ENCODE data around the gene ABCB10. TPM values are rescaled to one million over a fixed set of nuclear protein-coding genes. Genes with fewer than 3 reads are reported as not detected.
"Not testable (repeated sequence)": the region's sequence is repeated elsewhere in the genome, so short reads cannot be mapped to it uniquely, and the experiment has no call there.

The ABCB10 gene
- polyA plus RNA-seq, 3 donors = 18.3 to 18.7 (median 18.5) TPM

DNA sequence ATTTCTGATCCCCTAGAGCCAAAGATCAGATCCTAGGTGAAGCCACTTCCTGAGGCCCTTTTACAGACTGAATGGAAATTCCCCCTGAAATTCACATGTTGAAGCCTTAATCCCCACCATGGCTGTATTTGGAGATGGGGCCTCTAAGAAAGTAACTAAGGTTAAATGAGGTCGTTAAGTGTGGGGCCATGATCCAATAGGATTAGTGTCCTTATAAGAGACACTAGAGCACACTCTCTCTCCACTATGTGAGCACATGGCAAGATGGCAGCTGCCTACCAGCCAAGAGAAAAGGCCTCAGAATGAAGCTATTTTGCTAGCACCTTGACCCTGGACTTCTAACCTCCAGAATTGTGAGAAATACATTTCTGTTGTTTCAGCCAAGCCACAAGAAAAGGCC is 13.9 kb downstream of the ABCB10 start:
- no peak for DNase-seq

DNA sequence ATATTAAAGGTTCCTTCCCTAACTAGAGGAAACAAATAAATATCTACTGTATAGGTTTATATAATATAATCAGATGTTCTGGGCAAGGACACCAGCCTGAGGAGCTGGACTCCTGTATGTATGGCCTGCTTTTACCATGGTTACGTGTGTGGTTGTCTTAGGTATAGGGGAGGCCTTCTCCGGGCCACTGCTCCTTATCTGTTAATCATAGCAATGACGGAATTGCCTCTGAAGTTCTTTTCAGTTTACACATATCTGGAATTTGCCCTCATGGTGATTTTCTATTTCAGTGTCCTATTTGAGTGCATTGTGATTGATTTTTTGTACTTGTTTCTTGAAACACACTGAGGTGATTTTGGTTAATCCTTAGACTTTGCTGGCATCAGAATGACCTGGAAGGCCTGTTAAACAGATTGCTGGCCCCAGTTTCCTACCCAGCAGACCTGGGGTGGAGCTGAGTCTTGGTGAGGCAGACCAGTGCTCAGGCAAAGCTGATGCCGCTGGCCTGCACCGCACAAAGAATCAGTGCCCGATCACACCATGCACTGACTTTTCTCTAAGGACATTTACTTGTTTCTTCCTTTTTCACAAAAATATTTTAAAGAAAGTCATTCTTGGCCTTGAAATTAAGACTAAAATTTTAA is 18.5 kb downstream of the ABCB10 start:
- no peak for DNase-seq

DNA sequence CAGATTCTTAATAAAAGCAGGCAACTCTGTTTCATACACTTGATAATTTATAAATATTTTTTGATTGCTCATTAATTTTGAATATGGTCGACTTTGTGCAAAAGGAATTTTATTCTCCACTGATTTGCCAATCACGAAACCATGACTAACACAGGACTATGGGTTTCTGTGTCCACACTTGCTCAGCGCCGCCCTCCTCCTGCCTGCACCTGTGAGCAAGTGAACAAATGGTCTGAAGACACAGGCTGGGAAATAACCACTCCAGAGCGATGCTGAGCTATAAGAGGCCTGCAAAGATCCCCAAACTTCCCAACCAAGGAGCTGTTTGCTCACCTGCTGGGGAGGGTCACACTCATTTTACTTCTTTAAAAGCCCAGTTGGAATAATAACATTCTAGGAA is 19.6 kb downstream of the ABCB10 start:
- DNase-seq = no peak

DNA sequence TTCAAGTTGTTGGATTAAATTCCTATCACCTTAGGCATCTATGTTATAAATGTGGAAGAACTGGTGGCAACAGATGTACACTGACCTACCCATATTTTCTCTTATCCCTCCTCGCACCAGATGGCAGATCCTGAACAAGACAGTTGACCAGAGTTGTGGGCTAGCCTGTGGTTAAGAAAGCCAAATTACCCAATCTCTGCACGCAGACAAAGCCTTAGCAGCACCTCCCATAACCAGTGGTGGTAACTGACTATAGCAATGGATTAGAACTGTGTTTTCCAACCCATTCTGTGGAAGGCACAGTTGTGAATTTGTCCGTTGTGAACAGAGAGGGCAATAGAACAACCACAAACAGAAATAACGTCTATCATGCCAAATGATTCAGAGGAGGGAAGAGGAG is 20.6 kb downstream of the ABCB10 start:
- DNase-seq = no peak

DNA sequence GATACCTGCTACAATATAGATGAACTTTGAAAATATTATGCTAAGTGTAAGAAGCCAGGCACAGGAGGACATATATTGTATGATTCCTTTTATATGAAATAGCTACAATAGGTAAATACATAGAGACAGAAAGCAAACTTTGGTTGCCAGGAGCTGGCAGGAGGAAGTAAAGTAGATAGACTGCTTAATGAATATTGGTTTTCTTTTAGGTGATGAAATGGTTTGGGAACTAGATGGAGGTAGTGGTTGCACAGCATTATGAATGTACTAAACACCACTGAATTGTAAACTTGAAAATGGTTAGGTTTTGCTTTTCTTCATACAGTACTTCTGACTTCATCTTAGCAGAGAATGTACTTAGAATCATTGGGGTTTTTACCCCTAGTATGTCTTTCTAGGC is 21.5 kb downstream of the ABCB10 start:
- no peak for DNase-seq

DNA sequence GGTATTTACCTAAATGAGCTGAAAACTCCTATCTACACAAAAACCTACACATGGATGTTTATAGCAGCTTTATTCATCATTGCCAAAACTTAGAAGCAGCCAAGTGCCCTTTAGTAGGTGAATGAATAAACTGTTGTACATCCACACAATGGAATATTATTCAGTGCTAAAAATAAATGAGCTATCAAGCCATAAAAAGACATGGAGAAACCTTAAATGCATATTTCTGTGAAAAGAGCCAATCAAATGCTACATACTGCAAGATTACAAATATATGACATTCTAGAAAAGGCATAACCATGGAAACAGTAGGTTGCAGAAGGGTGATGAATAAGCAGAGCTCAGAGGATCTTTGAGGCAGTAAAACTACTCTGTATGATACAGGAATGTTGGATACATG is 23.3 kb downstream of the ABCB10 start:
- DNase-seq = no peak

DNA sequence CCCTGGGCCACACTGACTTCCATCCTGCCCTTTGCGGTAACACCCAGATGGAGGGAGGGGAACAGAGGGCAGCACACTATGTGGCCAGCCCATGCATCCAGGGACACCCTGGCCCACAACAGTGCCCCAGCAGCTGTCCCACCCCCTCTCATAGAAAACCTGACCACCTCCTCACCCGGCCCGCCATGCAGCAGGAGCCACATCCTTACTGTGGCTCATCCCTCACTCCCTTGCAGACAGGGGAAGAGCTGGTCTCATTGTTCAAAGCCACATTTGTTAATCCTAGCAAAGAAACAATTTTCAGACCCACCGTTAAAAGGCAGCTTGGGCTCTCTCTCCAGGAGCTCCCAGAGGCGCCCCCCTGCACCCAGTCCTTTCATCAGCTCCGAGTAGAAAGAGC is 27.2 kb downstream of the ABCB10 start:
- no peak for DNase-seq

DNA sequence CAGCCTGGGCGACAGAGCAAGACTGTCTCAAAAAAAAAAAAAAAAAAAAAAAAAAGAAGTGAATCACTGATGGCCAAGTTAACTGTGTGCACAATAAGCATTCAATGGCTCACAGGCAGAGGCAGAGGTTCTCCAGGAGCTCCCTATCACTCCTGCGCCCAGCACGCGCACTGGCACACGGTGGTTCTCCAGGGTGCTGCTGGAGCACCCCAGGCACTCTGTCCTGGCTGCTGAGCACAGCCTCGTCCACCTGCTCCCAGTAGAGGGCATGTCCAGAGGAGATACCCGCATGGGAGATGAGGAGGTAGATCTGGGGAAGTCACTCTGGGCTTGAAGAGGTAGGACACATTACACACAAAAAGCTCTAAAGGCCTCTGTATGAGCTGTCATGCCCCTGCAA is 28.9 kb downstream of the ABCB10 start:
- DNase-seq = no peak

DNA sequence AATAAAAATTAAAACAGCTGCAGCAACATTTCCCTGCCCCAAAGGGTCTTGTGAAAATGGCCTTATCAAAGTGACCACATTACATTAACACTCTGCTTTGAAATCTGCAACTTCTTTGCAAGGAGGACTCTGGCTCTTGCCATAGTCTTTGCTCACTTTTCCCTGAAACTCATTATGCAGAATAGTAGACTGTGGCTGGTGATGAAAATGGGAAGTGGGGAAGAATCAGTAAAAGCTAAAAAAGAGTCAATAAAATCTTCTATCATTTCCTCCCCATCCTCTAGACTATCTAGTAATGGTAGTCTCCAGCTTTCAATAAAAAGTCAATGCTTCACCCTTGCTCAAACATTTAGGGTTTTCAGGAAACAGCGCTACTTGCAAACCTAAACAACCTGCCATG is 31.8 kb downstream of the ABCB10 start:
- DNase-seq = no peak

DNA sequence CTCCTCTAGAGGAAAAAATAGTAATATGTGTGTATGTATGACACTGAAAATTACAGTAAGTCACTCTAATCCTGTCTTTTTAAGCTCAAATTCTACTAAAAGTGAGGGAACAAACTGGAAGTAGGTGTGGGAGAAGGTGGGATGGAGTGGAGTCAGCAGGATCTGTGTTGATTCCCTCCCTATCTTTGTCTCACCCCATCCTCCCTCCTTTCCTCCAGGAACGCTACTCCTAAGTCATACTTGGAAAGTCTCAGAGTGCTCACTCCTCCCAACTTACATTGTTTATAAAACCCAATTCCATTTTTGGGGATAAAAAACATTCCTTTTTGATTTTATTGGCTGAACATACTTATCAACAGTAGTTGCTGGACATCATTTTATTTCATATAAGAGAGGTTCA is 35.5 kb downstream of the ABCB10 start:
- no peak for DNase-seq

DNA sequence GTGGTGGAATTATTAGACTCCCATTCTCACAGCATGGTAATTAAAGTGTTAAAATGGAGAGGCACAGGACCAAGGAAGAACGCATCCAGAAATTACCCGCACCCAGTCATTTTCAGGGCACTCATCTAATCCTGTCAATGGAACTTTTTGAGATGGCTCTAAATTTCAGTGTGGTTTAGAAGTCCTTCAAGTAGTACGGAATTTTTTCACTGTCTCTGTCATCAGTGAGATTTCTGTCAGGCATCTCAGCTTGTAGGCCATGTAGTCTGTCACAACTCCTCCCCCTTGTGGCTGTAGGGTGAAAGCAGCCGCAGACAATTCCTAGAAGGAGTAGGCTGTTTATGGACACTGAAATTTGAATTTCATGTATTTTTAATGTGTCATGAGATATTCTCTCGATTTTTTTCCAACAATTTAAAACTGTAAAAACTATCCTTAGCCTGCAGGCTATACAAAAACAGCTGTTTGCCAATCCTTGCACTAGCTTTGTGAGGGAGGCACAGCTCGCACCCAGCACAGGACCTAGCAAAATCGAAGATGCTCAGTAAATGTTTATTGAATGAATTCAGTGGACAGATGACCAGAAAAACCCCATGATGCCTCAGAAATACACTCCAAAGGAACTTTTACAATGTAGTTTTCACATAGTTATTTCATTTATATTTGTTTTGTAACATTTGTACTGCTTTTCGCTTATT is 43.8 kb downstream of the ABCB10 start:
- DNase-seq = peak; percentile 57

DNA sequence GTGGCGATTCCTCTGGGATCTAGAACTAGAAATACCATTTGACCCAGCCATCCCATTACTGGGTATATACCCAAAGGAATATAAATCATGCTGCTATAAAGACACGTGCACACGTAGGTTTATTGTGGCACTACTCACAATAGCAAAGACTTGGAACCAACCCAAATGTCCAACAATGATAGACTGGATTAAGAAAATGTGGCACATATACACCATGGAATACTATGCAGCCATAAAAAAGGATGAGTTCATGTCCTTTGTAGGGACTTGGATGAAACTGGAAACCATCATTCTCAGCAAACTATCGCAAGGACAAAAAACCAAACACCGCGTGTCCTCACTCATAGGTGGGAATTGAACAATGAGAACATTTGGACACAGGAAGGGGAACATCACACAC is 46.9 kb downstream of the ABCB10 start:
- not testable (repeated sequence) for DNase-seq

DNA sequence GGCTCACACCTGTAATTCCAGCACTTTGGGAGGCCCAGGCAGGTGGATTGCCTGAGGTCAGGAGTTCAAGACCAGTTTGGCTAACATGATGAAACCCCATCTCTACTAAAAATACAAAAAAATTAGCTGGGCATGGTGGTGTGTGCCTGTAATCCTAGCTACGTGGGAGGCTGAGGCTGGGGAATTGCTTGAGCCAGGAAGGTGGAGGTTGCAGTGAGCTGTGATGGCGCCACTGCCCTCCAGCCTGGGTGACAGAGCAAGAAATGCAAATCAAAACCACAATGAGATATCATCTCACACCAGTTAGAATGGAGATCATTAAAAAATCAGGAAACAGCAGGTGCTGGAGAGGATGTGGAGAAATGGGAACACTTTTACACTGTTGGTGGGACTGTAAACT is 47.3 kb downstream of the ABCB10 start:
- DNase-seq = not testable (repeated sequence)

DNA sequence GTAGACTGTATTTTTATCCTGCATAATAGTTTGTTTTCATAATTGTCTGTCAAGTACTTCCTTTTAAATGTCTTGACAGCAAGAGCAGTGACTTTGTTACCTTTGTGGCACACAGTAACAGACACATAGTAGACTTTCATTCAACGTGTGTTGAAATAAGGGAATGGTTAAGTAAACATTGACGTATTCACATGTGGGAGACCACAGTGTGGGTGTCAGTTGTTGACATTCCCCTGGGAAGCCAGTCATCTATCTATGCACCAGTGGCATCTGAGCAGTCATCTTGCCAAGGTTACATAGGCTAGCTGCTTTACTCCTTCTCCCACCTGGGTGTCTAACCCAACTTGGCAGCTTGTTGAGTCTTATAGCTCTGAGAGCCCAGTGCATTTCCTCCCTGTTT is 48.9 kb downstream of the ABCB10 start:
- DNase-seq = no peak

DNA sequence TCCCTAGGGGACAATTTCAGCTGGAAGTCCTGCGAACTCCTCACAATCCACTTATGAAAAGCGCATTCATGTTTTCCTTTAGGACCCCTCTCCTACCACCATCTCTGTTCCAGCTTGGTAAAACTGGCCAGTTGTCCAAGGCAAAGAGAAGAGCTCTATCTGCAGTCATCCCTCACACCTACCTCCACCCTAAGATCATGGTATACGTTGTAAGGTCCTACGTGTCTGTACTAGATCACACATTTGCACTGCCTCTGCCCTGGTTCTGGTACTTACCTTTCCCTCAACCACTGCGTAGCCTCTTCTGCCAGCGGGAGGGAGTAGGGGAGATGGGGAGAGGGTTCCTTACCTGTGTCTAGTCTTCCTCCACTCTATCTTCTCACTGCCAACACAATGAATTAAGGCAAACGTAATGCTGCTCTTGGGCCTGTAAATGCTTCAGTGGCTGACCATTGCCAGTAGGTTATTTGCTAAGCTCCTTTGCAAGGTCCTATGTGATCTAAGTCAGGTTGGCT is 49.6 kb downstream of the ABCB10 start:
- DNase-seq = no peak

DNA sequence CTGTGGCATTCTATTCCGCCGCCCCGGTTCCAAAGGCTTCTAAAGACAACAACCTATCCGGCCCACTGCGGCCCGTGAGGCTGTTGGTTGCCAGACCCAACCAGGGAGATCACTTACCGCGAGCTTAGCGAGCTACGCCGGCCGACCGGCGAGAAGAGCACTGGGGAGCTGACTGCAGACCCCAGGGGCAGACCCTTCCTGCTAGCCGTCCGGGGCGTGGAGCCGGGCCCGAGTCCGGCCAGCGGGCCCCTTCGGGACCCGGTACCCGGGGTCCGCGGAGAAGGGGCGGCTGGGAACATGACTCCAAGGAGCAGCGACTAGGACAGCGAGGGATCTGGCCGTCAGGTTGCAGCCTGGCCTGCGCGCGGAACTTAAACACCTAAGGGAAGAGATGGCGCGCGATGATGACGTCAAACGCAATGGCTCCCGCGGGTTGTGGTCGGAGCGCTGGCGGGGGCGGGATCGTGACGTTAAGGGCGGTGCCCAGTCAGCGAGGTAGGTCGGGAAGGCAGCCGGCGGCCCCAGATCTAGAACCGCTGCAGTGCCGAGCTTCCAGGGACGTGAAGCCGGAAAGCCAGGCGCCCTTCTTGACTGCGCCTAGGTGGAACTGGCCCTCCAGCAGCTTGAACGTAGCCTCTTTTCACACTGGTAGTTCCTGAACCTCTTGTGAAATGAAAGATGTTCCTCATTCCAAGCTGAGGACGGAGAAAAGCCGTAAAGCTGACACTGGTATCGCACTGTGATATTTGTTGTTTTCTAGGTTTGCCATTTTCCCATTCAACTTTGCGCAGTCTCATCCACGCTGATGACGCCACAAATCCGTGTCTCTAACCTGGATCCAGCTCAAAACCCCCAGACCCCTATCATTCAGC is 50.3 kb downstream of the ABCB10 start, which contains the start of gene NUP133:
NUP133 (minus strand) TSS at position 391 of the 872 bp plus-strand sequence; CDS start at position 299, 92 bp downstream.
- DNase-seq = peak; percentile 99

DNA sequence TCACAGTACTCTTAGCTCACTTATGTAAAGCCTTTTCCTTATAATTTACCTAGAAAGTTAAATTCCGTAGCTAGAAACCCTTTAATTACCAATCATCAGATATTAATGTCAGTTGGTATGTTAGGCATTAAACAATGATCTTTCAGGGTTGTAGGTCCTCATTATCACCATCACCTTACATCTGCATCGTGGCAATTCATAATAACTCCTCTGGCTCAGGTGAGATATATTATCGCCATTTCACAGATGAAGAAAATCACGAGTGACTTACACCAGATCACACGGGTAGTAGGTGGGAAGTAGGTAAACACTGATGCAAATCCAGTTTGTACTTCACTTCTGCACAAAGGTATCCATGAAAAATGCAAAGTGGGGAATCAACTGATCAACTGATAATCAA is 51.0 kb downstream of the ABCB10 start:
- DNase-seq = no peak

DNA sequence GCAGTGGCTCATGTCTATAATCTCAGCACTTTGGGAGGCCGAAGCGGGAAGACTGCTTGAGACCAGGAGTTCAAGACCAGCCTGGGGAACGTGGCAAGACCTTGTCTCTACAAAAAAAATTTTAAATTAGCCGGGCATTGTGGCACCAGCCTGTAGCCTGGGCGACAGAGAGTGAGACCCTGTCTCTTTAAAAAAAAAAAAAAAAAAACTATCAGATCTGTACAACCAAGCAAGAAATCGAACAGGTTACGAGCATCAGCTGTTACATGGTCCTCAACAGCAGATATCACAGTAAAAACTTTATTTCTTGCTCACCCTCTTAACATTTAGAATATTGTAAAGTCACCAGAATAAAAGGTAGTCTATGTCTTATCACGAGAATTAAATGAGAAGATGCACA is 51.9 kb downstream of the ABCB10 start:
- no peak for DNase-seq

DNA sequence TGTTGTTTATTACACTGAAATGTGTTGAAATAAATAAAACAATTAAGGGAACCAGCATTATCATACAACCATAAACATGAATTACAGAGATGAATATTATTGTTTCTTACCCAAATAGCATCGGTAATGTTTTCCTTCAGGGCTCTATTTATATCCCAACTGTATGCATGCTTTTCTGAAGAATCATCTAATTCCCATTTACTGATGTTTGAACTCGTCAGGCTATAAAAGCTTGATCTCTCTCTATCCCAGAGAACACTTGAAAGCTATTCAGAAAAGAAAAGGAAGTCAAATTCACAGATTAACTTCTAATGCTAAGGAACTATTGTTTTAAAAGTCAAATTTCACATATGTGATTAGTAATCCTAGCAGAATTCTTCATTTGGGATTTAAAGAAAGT is 62.7 kb downstream of the ABCB10 start:
- no peak for DNase-seq

DNA sequence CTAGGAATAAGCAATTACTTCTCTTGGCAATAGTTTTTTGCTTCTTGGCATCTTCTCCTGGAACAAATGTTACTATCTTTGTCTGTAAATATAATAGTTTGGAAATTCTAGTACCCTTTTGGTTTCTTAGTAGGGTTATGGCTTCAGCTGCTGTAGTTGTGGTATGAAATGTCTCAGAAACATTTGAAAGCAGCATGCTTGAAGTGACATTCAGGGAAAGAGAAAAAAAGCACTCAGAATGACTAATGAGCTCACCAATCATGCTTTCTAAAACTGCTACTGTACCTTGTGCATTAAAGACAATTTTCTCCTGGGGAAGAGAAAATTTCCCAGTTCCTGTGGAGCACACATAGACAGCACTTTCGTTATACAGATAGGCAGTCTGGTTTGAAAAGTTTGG is 71.3 kb downstream of the ABCB10 start:
- no peak for DNase-seq

DNA sequence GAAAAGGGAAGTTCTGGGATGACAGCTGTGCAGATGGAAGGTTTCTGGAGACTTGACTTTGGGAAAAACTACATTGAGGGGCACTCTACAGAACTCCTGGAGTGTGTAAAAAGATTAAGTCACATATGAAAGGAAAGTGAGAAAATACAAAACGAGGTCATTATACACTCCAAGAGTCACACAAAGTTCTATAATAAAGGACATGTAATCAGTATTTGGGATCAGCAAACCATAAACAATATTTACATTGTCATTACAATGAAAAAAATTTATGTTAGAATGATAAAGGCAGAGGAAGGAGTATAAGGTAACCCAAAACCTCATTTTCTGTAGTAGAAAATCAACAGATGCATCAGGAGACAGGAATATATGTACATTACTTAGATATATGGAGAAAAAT is 73.2 kb downstream of the ABCB10 start:
- no peak for DNase-seq

DNA sequence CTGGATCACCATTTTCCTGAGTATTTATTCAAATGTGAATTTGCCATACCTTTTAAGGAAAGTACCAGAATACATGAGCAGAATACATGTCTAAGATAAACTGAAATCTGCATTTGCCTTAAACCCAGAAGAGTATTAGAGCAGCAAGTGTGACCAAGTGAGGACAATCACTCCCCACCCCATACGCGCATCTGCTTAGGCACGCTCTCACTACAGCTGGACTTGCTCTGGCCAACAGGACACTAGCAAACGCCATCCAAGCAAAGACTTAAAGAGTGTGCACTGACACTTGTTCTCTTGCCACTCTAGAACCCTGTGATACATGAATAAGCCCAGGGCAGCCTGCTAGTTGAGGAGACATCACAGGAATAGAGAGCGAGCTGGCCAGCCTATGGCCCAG is 76.0 kb downstream of the ABCB10 start:
- DNase-seq = no peak

DNA sequence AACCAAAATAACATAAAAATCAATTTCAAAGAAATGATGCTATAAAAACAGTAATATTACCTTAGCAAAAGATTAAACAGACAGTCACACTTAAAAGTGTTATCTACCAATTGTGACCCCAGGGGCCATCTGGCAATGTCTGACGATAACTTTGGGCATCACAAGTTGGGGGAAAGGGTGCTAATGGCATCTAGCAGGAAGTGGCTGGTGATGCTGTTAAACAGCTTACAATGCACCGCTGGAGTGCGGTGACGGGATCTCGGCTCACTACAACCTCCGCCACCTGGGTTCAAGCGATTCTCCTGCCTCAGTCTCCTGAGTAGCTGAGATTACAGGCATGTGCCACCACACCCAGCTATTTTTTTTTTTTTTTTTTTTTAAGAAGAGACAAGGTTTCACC is 78.0 kb downstream of the ABCB10 start:
- no peak for DNase-seq

Measured in renal pelvis (tissue), 4 donors.